ENCODE measurements around the gene C10orf120. TPM values are rescaled to one million over a fixed set of nuclear protein-coding genes. Genes with fewer than 3 reads are reported as not detected.

Gene C10orf120
- total and polyA plus RNA-seq, 2 donors (not counting 3 experiments of a cell fraction or from before 2014, with no cell fraction given): not detected

- no peak for FAIRE-seq
These were observed 41.0 kb upstream of the C10orf120 start for GRCh38 chr10:122740640-122741039.

GRCh38 chr10:122738031-122738430 lies 38.4 kb upstream of the C10orf120 start:
- Histone ChIP-seq H3K79me2 (ENCODE audit: control insufficient read depth, insufficient read depth, low read length) (no peaks in the 10 kb centered on the region), H4K20me1 (replicated peaks; ENCODE audit: control insufficient read depth, extremely low read depth, insufficient read depth, low read length) (no peaks in the 10 kb centered on the region), H3K27me3 (ENCODE audit: control insufficient read depth in 2 of 2, insufficient read depth in 2 of 2, low read length in 2 of 2) (peaks cover 0 to 1% of the 10 kb centered on the region in 2 experiments), H3K36me3 (ENCODE audit: control insufficient read depth in 2 of 2, extremely low read depth in 1 of 2, insufficient read depth in 2 of 2, low read length in 2 of 2) (no peaks in the 10 kb centered on the region), H3K9me3 (replicated peaks; ENCODE audit: control insufficient read depth, insufficient read depth, low read length) (no peaks in the 10 kb centered on the region), H3K4me3 (replicated peaks in 1 of 3; ENCODE audit: insufficient read depth in 1 of 3, low read depth in 1 of 3, low read length in 3 of 3) (no peak overlapping the region), H2AFZ (ENCODE audit: low read depth, low read length) (no peak overlapping the region), H3K4me2 (ENCODE audit: insufficient read depth, low read length) (no peak overlapping the region), H3K9ac (replicated peaks; ENCODE audit: extremely low read depth, insufficient read depth, low read length) (no peak overlapping the region), H3K4me1 (ENCODE audit: control insufficient read depth, extremely low read depth, insufficient read depth, low read length) (no peaks in the 10 kb centered on the region), H3K9me1 (replicated peaks; ENCODE audit: control insufficient read depth, extremely low read depth, insufficient read depth, low read length) (no peaks in the 10 kb centered on the region), H3K27ac (ENCODE audit: insufficient read depth, low read depth, low read length) (no peak overlapping the region)
- DNase-seq (ENCODE audit: low read depth, low spot score): no peak
- CTCF ChIA-PET: no interaction called here
- BruUV-seq (replicated peaks): no TSS peak
- no peak for FAIRE-seq
- intact Hi-C loops (cut with micrococcal nuclease) (no loop called here), dilution Hi-C loops (cut with MboI; ENCODE audit: extremely low pct_ligation_motif_present, low sequenced_read_pairs) (no loop called here)
- no peak for TF ChIP-seq CTCF (IDR thresholded peaks at IDR 0.05; ENCODE audit: extremely low read depth in 1 of 2, insufficient read depth in 1 of 2, low read depth in 1 of 2, low read length in 2 of 2)
- no peak for TF ChIP-seq POLR2A (IDR thresholded peaks at IDR 0.05; ENCODE audit: low read depth, low read length)
- no peak for TF ChIP-seq FOS (IDR thresholded peaks at IDR 0.05; ENCODE audit: borderline replicate concordance, insufficient read depth, low read length)
- no peak for TF ChIP-seq GATA2 (IDR thresholded peaks at IDR 0.05; ENCODE audit: insufficient read depth, insufficient read length, low read depth, low read length)
- TF ChIP-seq MAX (IDR thresholded peaks at IDR 0.05; ENCODE audit: insufficient read depth, insufficient read length): no peak
- TF ChIP-seq JUN (IDR thresholded peaks at IDR 0.05; ENCODE audit: borderline replicate concordance, insufficient read depth, insufficient read length, low read depth): no peak
- no peak for TF ChIP-seq POLR2AphosphoS5 (IDR thresholded peaks at IDR 0.05; ENCODE audit: insufficient read depth, low read depth, low read length)
- no peak for TF ChIP-seq MYC (IDR thresholded peaks at IDR 0.05; ENCODE audit: low read depth, low read length)
- no peak for TF ChIP-seq EZH2 (IDR thresholded peaks at IDR 0.05; ENCODE audit: borderline replicate concordance, low read depth, low read length, severe bottlenecking)
- POLR2A ChIA-PET: no interaction called here

More at GRCh38 chr10:122740640-122741039, 41.0 kb upstream of the C10orf120 start:
- intact Hi-C loops (cut with micrococcal nuclease): no loop called here
- Histone ChIP-seq H3K79me2 (ENCODE audit: control insufficient read depth, insufficient read depth, low read length) (no peaks in the 10 kb centered on the region), H4K20me1 (replicated peaks; ENCODE audit: control insufficient read depth, extremely low read depth, insufficient read depth, low read length) (no peaks in the 10 kb centered on the region), H3K4me3 (replicated peaks in 1 of 3; ENCODE audit: insufficient read depth in 1 of 3, low read depth in 1 of 3, low read length in 3 of 3) (no peak overlapping the region), H3K27me3 (ENCODE audit: control insufficient read depth in 2 of 2, insufficient read depth in 2 of 2, low read length in 2 of 2) (no peaks in the 10 kb centered on the region), H3K27ac (ENCODE audit: insufficient read depth, low read depth, low read length) (no peak overlapping the region), H3K4me1 (ENCODE audit: control insufficient read depth, extremely low read depth, insufficient read depth, low read length) (no peaks in the 10 kb centered on the region), H3K36me3 (ENCODE audit: control insufficient read depth in 2 of 2, extremely low read depth in 1 of 2, insufficient read depth in 2 of 2, low read length in 2 of 2) (no peaks in the 10 kb centered on the region), H3K9me1 (replicated peaks; ENCODE audit: control insufficient read depth, extremely low read depth, insufficient read depth, low read length) (no peaks in the 10 kb centered on the region), H3K9me3 (replicated peaks; ENCODE audit: control insufficient read depth, insufficient read depth, low read length) (no peaks in the 10 kb centered on the region), H3K4me2 (ENCODE audit: insufficient read depth, low read length) (no peak overlapping the region), H3K9ac (replicated peaks; ENCODE audit: extremely low read depth, insufficient read depth, low read length) (no peak overlapping the region), H2AFZ (ENCODE audit: low read depth, low read length) (no peak overlapping the region)
- dilution Hi-C loops (cut with MboI; ENCODE audit: extremely low pct_ligation_motif_present, low sequenced_read_pairs): no loop called here
- ChIA-PET CTCF (no interaction called here), POLR2A (no interaction called here)
- TF ChIP-seq FOS (IDR thresholded peaks at IDR 0.05; ENCODE audit: borderline replicate concordance, insufficient read depth, low read length): no peak
- no peak for TF ChIP-seq GATA2 (IDR thresholded peaks at IDR 0.05; ENCODE audit: insufficient read depth, insufficient read length, low read depth, low read length)
- no peak for TF ChIP-seq MAX (IDR thresholded peaks at IDR 0.05; ENCODE audit: insufficient read depth, insufficient read length)
- no peak for TF ChIP-seq POLR2A (IDR thresholded peaks at IDR 0.05; ENCODE audit: low read depth, low read length)
- TF ChIP-seq JUN (IDR thresholded peaks at IDR 0.05; ENCODE audit: borderline replicate concordance, insufficient read depth, insufficient read length, low read depth): no peak
- DNase-seq (ENCODE audit: low read depth, low spot score): no peak
- BruUV-seq (replicated peaks): no TSS peak
